HG02588 (cell line): ENCODE data around the gene HOXD3.

Experiments
- ATAC-seq: cut with Tn5 transposase; IDR thresholded peaks from one replicate; pipeline ENCODE4 v1.9.1; 2021; ENCODE audit warnings: mild to moderate bottlenecking, moderate library complexity; ENCODE audit not compliant: unreplicated experiment

The HOXD3 gene

GRCh38 chr2:176148751-176149421, 8.2 kb upstream of the HOXD3 start:
- no peak for ATAC-seq

- ATAC-seq: no peak
Observed at GRCh38 chr2:176149481-176149938, 7.6 kb upstream of the HOXD3 start.

- no peak for ATAC-seq
Observed at GRCh38 chr2:176149939-176150583, 7.0 kb upstream of the HOXD3 start.

GRCh38 chr2:176150584-176151441, 6.3 kb upstream of the HOXD3 start:
- no peak for ATAC-seq

- ATAC-seq: no peak
Observed at GRCh38 chr2:176151442-176152287, 5.4 kb upstream of the HOXD3 start, which contains the start of gene HOXD4. Gene HOXD4, plus strand, starts transcription at chr2:176151550. Its CDS starts 84 bp downstream, at chr2:176151634.

- ATAC-seq: no peak
Observed at GRCh38 chr2:176152350-176153181, 4.5 kb upstream of the HOXD3 start.

- no peak for ATAC-seq
Observed at GRCh38 chr2:176154576-176155252, 2.4 kb upstream of the HOXD3 start.

GRCh38 chr2:176155356-176156044, 1.6 kb upstream of the HOXD3 start:
- no peak for ATAC-seq

GRCh38 chr2:176156301-176156806, 753 bp upstream of the HOXD3 start:
- ATAC-seq: no peak

- no peak for ATAC-seq
Observed at GRCh38 chr2:176157499-176158185, 535 bp downstream of the HOXD3 start.

- no peak for ATAC-seq
Observed at GRCh38 chr2:176158186-176158591, 1.1 kb downstream of the HOXD3 start.

- no peak for ATAC-seq
Observed at GRCh38 chr2:176158855-176159662, 2.0 kb downstream of the HOXD3 start.

GRCh38 chr2:176159663-176160250, 2.6 kb downstream of the HOXD3 start:
- no peak for ATAC-seq

GRCh38 chr2:176160251-176160985, 3.3 kb downstream of the HOXD3 start:
- no peak for ATAC-seq

GRCh38 chr2:176160986-176161824, 4.1 kb downstream of the HOXD3 start:
- no peak for ATAC-seq
